ENCODE results near the gene LTBP2.
A peak's percentile ranks its signal among the peaks of the same experiment; 100 is the strongest.

Gene LTBP2

GRCh38 chr14:74491956-74492775, 119.9 kb downstream of the LTBP2 start:
- H3K9me3 ChIP-seq (ENCODE audit: control insufficient read depth, insufficient read depth, low read length) = no peaks in the 10 kb centered on the region
- H3K27ac ChIP-seq (ENCODE audit: low read depth, low read length) = no peak overlapping the region
- H3K4me1 ChIP-seq (ENCODE audit: control insufficient read depth, low read length) = peaks cover 29% of the 10 kb centered on the region
- H3K79me2 ChIP-seq (ENCODE audit: control insufficient read depth, low read length) = peaks cover 16% of the 10 kb centered on the region
- no peaks in the 10 kb centered on the region for H4K20me1 ChIP-seq (ENCODE audit: control insufficient read depth, insufficient read depth, low read depth, low read length)
- peak overlapping the region; percentile 90 for H3K4me3 ChIP-seq (ENCODE audit: low read length)
- 0 out of 2 replicates have a peak, but pooled peaks have one; percentile 14 for TF ChIP-seq EZH2phosphoT487 (IDR thresholded peaks at IDR 0.05; ENCODE audit: borderline replicate concordance, low read length)
- TF ChIP-seq CTCF (IDR thresholded peaks at IDR 0.05; ENCODE audit: low read depth, low read length, poor library complexity, severe bottlenecking) = peak; percentile 56
- peaks cover 7% of the 10 kb centered on the region for H3K27me3 ChIP-seq (ENCODE audit: control insufficient read depth, low read length)
- no peaks in the 10 kb centered on the region; the same call in 1 of the 2 replicates for H3F3A ChIP-seq (ENCODE audit: control insufficient read depth, insufficient read depth)
- peaks cover 16% of the 10 kb centered on the region for H3K36me3 ChIP-seq (ENCODE audit: control insufficient read depth, low read length)
- peak overlapping the region; percentile 72 for H3K4me2 ChIP-seq (ENCODE audit: low read length)
- no peaks in the 10 kb centered on the region for H3K9me2 ChIP-seq (replicated peaks; ENCODE audit: control insufficient read depth, low read length)

GRCh38 chr14:74490486-74490885, 121.6 kb downstream of the LTBP2 start:
- H3K9me2 ChIP-seq (replicated peaks; ENCODE audit: control insufficient read depth, low read length) = no peaks in the 10 kb centered on the region
- H3K4me3 ChIP-seq (ENCODE audit: low read length) = no peak overlapping the region
- no peaks in the 10 kb centered on the region for H4K20me1 ChIP-seq (ENCODE audit: control insufficient read depth, insufficient read depth, low read depth, low read length)
- H3K9me3 ChIP-seq (ENCODE audit: control insufficient read depth, insufficient read depth, low read length) = no peaks in the 10 kb centered on the region
- H3K27me3 ChIP-seq (ENCODE audit: control insufficient read depth, low read length) = peaks cover 7% of the 10 kb centered on the region
- H3K27ac ChIP-seq (ENCODE audit: low read depth, low read length) = no peak overlapping the region
- H3F3A ChIP-seq (ENCODE audit: control insufficient read depth, insufficient read depth) = no peaks in the 10 kb centered on the region
- peaks cover 29% of the 10 kb centered on the region for H3K4me1 ChIP-seq (ENCODE audit: control insufficient read depth, low read length)
- H3K36me3 ChIP-seq (ENCODE audit: control insufficient read depth, low read length) = peaks cover 8% of the 10 kb centered on the region
- peaks cover 16% of the 10 kb centered on the region for H3K79me2 ChIP-seq (ENCODE audit: control insufficient read depth, low read length)
- no peak overlapping the region for H3K4me2 ChIP-seq (ENCODE audit: low read length)
- TF ChIP-seq CTCF (IDR thresholded peaks at IDR 0.05; ENCODE audit: low read depth, low read length, poor library complexity, severe bottlenecking) (no peak), EZH2phosphoT487 (IDR thresholded peaks at IDR 0.05; ENCODE audit: borderline replicate concordance, low read length) (no peak)

- no peaks in the 10 kb centered on the region for H3F3A ChIP-seq (ENCODE audit: control insufficient read depth, insufficient read depth)
- no peak overlapping the region for H3K4me3 ChIP-seq (ENCODE audit: low read length)
- H3K9me2 ChIP-seq (replicated peaks; ENCODE audit: control insufficient read depth, low read length) = no peaks in the 10 kb centered on the region
- peaks cover 7% of the 10 kb centered on the region for H3K27me3 ChIP-seq (ENCODE audit: control insufficient read depth, low read length)
- H3K9me3 ChIP-seq (ENCODE audit: control insufficient read depth, insufficient read depth, low read length) = no peaks in the 10 kb centered on the region
- H3K4me2 ChIP-seq (ENCODE audit: low read length) = no peak overlapping the region
- H3K36me3 ChIP-seq (ENCODE audit: control insufficient read depth, low read length) = no peaks in the 10 kb centered on the region
- H3K4me1 ChIP-seq (ENCODE audit: control insufficient read depth, low read length) = peaks cover 17% of the 10 kb centered on the region
- TF ChIP-seq CTCF (IDR thresholded peaks at IDR 0.05; ENCODE audit: low read depth, low read length, poor library complexity, severe bottlenecking) = no peak
- TF ChIP-seq EZH2phosphoT487 (IDR thresholded peaks at IDR 0.05; ENCODE audit: borderline replicate concordance, low read length) = no peak
- no peaks in the 10 kb centered on the region for H4K20me1 ChIP-seq (ENCODE audit: control insufficient read depth, insufficient read depth, low read depth, low read length)
- no peak overlapping the region for H3K27ac ChIP-seq (ENCODE audit: low read depth, low read length)
- peaks cover 3% of the 10 kb centered on the region for H3K79me2 ChIP-seq (ENCODE audit: control insufficient read depth, low read length)
Measured at GRCh38 chr14:74488786-74489397, 123.1 kb downstream of the LTBP2 start.

Data from DOHH2 (cell line).